GM12865 (cell line): Measurements from ENCODE around the gene HOXB6.

Experiments used
- DNase-seq: peaks from one replicate; pipeline ENCODE4 v3.0.0; 2010; ENCODE audit warnings: low read depth
- H3K4me3 ChIP-seq: 2 replicates; pipeline ENCODE4 v1.5.1; 2011; ENCODE audit warnings: mild to moderate bottlenecking, low read depth, low read length, control low read depth
- TF ChIP-seq, protein P1 (sequence below): IDR thresholded peaks from 2 replicates; pipeline ENCODE4 v1.5.1; 2011; ENCODE audit warnings: low read length, control low read depth, low read depth, inconsistent platforms; ENCODE audit not compliant: insufficient read depth; ENCODE audit errors: missing control alignments

HOXB6 gene

DNA sequence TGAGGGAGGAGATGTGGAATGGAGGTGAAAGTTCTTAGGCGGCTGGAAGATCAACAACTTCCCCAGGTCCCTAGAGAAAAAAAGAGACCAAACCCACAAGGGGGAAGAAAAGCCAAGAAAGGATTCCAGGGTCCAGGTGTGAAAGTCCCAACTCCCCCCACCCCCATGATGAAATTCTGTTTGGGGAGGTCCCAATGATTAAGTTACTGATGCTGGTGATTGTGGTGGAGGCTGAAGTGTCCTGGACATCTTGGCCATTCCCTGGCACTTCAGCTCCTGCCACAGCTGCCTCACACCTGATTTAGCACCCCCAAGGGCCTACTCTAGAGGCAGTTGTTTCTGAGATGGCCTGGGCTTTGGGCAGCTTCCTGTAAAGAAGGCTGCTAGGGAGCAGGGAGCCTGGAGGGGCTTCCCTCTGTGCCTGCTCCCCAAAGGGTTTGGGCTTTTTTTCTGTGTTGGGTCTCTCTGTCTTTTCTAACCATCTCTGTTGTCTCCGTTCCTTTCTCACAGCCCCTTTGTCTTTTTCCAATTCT is 39.7 kb downstream of the HOXB6 start:
- H3K4me3 ChIP-seq, result no peak overlapping the region
- TF ChIP-seq, protein P1, sequence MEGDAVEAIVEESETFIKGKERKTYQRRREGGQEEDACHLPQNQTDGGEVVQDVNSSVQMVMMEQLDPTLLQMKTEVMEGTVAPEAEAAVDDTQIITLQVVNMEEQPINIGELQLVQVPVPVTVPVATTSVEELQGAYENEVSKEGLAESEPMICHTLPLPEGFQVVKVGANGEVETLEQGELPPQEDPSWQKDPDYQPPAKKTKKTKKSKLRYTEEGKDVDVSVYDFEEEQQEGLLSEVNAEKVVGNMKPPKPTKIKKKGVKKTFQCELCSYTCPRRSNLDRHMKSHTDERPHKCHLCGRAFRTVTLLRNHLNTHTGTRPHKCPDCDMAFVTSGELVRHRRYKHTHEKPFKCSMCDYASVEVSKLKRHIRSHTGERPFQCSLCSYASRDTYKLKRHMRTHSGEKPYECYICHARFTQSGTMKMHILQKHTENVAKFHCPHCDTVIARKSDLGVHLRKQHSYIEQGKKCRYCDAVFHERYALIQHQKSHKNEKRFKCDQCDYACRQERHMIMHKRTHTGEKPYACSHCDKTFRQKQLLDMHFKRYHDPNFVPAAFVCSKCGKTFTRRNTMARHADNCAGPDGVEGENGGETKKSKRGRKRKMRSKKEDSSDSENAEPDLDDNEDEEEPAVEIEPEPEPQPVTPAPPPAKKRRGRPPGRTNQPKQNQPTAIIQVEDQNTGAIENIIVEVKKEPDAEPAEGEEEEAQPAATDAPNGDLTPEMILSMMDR, result no peak
- no peak for DNase-seq

DNA sequence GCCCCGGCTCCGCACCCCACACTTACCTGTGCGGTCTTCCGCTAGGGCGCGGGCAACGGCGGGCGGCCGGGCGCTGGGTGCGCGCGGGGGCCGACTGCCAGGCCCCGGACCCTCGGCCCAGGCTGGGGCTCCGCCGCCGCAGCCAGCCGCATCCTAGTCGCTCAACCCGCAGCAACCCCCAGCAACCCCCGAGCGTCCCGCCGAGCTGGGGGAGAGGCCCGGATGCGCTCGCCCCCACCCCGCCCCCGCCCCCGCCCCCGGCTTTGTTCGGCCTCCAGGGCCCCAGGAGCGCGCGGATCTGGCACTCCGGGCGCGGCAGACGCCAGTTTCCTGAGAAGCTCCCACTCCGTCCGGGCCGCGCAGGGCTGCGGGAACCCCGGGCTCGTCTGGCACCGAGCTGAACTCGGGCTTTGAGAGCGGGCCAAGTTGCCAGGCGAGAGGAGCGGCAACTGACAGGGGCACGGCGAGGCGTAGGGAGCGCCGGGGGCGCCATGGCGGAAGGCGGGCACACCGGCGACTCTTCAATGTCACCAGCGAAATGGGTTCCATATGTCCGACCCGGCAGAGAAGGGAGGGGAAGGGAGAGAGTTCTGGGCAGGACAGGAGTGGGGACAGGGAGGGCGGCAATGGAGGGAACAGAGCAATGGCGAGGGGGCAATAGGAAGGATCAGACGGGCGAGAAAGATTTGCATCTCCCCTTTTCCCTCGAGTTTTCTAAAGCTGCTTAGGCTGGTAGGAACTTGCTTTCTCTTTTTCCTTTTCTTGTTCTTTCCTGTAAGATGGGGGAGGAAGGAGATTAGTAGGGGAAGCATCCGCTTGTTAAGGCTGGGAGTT is 40.4 kb downstream of the HOXB6 start:
- TF ChIP-seq, protein P1, result no peak
- no peak for DNase-seq
- H3K4me3 ChIP-seq, result no peak overlapping the region

DNA sequence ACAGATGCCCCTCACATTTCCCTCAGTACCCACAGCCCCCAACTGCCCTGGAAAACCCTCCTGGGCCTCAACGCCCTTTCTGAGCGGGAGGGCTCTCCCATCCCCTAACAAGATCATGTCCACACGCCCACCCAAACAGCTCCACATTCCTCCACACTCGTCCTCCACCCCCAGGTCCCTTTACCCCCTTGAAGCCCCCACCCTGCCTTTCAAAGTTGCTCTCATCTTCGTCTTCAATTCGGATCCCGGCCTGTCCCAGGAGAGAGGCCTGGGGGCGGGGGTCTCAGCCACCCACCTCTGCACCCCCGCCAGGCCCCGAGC is 41.0 kb downstream of the HOXB6 start:
- no peak overlapping the region for H3K4me3 ChIP-seq
- TF ChIP-seq, protein P1, result no peak

DNA sequence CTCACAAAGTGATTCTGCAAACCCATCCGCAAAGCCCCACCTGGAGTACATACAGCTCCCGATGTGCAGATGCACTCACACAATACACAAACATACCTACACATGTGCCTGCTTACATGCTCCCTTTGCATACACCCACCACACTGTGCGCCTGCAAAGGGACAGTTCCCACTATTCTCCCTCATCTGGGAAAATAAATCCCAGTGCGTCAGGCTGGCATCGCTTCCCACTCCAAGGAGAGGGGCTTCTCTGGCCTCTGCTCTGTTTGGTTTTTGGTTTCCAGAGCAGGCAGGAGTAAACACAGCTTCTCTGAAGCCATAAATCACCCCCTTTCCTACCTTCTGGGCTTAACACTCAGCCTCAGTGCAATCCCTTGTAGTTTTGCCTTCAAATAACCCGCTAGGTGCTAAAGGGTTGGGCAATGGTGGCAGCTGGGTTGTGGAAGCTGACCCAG is 41.4 kb downstream of the HOXB6 start:
- TF ChIP-seq, protein P1, result no peak
- H3K4me3 ChIP-seq, result no peak overlapping the region
- DNase-seq, result no peak

More for the DNA sequence above, 41.0 kb downstream of the HOXB6 start:
- no peak for DNase-seq

DNA sequence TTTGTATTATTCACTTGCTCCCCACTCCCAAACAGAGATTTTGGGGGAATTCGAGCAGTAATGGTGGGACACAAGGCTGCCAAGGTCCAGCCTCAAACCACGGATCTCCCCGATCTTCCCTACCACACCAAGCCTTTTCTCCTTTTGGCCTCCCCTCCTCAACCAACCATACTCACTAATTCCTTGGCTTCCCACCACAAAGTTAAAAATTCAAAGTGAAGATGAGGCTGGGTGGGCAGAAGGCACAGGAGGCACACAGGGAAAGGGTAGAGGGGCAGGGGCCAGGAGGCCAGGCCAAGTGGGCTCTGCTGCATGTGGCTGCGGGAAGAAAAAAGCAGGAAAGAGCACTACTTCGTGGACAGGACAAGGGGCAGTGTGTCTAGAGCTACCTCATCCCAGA is 41.9 kb downstream of the HOXB6 start:
- TF ChIP-seq, protein P1, result no peak
- H3K4me3 ChIP-seq, result no peak overlapping the region

DNA sequence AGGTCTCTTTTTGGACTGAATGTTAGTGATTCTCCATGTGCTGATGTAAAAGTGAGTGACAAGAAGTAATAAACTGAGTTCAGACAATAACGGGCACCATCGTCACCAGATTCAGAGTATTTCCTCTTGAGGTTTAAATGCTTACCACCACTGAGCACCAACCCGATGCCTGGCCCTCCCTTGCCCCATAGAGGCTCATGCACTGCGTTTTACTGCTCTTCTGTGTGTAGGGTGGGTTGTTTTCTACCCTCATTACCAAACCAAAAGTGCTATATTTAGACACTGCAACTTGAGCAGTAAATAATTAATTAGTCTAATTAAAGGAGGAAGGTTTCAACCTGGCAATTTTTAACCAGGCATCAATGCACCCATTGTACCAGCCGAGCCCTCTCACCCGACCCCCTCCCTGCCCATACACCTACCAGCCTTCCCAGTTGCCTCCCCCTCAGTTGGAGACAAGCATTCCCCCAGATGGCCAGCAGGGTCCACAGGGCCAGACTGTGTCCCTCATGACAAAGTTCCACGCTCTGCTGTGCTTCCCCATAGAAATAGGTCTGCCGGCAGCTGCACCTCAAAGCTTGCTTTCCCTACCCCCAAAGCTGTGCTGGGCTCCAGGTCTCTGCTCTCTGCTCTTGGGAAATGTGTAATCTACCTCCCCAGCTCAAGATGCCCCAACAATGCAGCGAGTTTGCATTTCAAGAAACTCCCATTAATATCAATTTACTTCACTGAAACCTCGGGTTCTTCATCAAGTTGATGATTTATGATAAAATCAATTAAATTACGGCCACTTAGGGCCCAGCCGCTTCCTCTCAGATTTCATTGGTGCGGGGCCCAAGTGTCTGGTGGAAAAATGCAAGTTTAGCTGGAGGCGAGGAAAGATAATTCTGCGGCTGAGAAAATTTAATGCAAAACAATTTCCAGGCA is 42.6 kb downstream of the HOXB6 start:
- no peak overlapping the region for H3K4me3 ChIP-seq
- DNase-seq, result no peak

More for the DNA sequence above, 41.9 kb downstream of the HOXB6 start:
- DNase-seq, result no peak

More for the DNA sequence above, 42.6 kb downstream of the HOXB6 start:
- TF ChIP-seq, protein P1, result peak; percentile 23
